Ovary (tissue), 3 donors: Measurements from ENCODE around the gene COL25A1.

Experiments used
- POLR2A ChIP-seq: fragments of 450-650 bp; IDR thresholded peaks from one replicate; pipeline ENCODE4 v1.6.1; 2017; ENCODE audit warnings: antibody characterized with exemption, mild to moderate bottlenecking, moderate library complexity
- TF ChIP-seq, protein P1 (sequence below), 3 donors: fragments of 450-650 bp in 2 of 3; fragments of 200-600 bp in 1 of 3; IDR thresholded peaks; one replicate each; pipeline versions ENCODE4 v1.5.1 to v1.8.0; 2016 to 2022; ENCODE audit warnings: antibody characterized with exemption in 3 of 3, mild to moderate bottlenecking in 1 of 3
- donor health status: DM: no; HTN: no; CAD: no.

DNA sequence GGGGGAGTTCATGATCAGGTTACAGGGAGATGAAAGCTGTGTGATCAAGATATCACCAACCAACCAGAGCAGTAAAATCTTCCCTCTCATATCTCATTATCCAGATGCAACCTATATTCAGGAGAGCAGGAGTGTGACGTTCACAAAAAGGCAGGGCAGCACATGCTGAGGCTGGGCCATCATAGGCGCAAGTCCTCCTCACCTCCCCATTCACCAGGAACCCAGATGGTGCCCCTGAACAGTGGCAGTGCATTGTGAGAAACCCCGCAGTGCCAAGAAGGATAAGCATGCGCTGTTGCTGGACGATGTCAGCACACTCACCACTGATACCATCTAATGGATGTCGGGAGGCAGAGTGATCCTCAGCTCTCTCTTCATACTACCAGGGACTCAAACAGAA, 170.9 kb downstream of the COL25A1 start:
- TF ChIP-seq, protein P1, sequence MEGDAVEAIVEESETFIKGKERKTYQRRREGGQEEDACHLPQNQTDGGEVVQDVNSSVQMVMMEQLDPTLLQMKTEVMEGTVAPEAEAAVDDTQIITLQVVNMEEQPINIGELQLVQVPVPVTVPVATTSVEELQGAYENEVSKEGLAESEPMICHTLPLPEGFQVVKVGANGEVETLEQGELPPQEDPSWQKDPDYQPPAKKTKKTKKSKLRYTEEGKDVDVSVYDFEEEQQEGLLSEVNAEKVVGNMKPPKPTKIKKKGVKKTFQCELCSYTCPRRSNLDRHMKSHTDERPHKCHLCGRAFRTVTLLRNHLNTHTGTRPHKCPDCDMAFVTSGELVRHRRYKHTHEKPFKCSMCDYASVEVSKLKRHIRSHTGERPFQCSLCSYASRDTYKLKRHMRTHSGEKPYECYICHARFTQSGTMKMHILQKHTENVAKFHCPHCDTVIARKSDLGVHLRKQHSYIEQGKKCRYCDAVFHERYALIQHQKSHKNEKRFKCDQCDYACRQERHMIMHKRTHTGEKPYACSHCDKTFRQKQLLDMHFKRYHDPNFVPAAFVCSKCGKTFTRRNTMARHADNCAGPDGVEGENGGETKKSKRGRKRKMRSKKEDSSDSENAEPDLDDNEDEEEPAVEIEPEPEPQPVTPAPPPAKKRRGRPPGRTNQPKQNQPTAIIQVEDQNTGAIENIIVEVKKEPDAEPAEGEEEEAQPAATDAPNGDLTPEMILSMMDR (IDR thresholded peaks at IDR 0.05), result no peak
- TF ChIP-seq POLR2A, result no peak
